GM21423 (cell line): ENCODE results near the gene DNAH11.
"Not testable (repeated sequence)": the region's sequence is repeated elsewhere in the genome, so short reads cannot be mapped to it uniquely, and the experiment has no call there.

Experiments
- ATAC-seq: cut with Tn5 transposase; IDR thresholded peaks from one replicate; pipeline ENCODE4 v1.9.1; 2021; ENCODE audit warnings: mild to moderate bottlenecking, moderate library complexity; ENCODE audit not compliant: unreplicated experiment

DNAH11 gene

GRCh38 chr7:21616091-21616490 is 73.3 kb downstream of the DNAH11 start:
- no peak for ATAC-seq

- ATAC-seq: no peak
Measured at GRCh38 chr7:21616796-21617436, 74.1 kb downstream of the DNAH11 start.

GRCh38 chr7:21617513-21617912 is 74.7 kb downstream of the DNAH11 start:
- ATAC-seq: no peak

GRCh38 chr7:21617916-21618390 is 75.1 kb downstream of the DNAH11 start:
- no peak for ATAC-seq

- no peak for ATAC-seq
Measured at GRCh38 chr7:21618706-21619105, 75.9 kb downstream of the DNAH11 start.

GRCh38 chr7:21620054-21620453 is 77.2 kb downstream of the DNAH11 start:
- ATAC-seq: no peak

- no peak for ATAC-seq
Measured at GRCh38 chr7:21624320-21624719, 81.5 kb downstream of the DNAH11 start.

- ATAC-seq: no peak
Measured at GRCh38 chr7:21636694-21637093, 93.9 kb downstream of the DNAH11 start.

GRCh38 chr7:21639206-21639868 is 96.5 kb downstream of the DNAH11 start:
- no peak for ATAC-seq

GRCh38 chr7:21640105-21640504 is 97.3 kb downstream of the DNAH11 start:
- no peak for ATAC-seq

GRCh38 chr7:21641546-21641945 is 98.7 kb downstream of the DNAH11 start:
- ATAC-seq: no peak

- no peak for ATAC-seq
Measured at GRCh38 chr7:21642422-21642821, 99.6 kb downstream of the DNAH11 start.

- no peak for ATAC-seq
Measured at GRCh38 chr7:21651697-21652096, 108.9 kb downstream of the DNAH11 start.

GRCh38 chr7:21653623-21654022 is 110.8 kb downstream of the DNAH11 start:
- ATAC-seq: no peak

- no peak for ATAC-seq
Measured at GRCh38 chr7:21656081-21656480, 113.2 kb downstream of the DNAH11 start.

- no peak for ATAC-seq
Measured at GRCh38 chr7:21656796-21657195, 114.0 kb downstream of the DNAH11 start.

- ATAC-seq: no peak
Measured at GRCh38 chr7:21670496-21670895, 127.7 kb downstream of the DNAH11 start.

GRCh38 chr7:21671859-21672258 is 129.0 kb downstream of the DNAH11 start:
- no peak for ATAC-seq

GRCh38 chr7:21675255-21675654 is 132.4 kb downstream of the DNAH11 start:
- ATAC-seq: no peak

GRCh38 chr7:21690705-21691104 is 147.9 kb downstream of the DNAH11 start:
- ATAC-seq: no peak

- not testable (repeated sequence) for ATAC-seq
Measured at GRCh38 chr7:21691146-21691545, 148.3 kb downstream of the DNAH11 start.

GRCh38 chr7:21700587-21700986 is 157.7 kb downstream of the DNAH11 start:
- not testable (repeated sequence) for ATAC-seq

GRCh38 chr7:21702303-21702702 is 159.5 kb downstream of the DNAH11 start:
- no peak for ATAC-seq
